K562 (cell line): Measurements from ENCODE around the gene NEDD4L. TPM values are rescaled to one million over a fixed set of nuclear protein-coding genes. Genes with fewer than 3 reads are reported as not detected.

Experiments
- TAF15 ChIP-seq: fragments of 200-400 bp; formaldehyde crosslinking; IDR thresholded peaks from 2 replicates; pipeline ENCODE4 v1.6.1; 2017; ENCODE audit warnings: mild to moderate bottlenecking, low read depth, low read length, moderate library complexity
- TSHZ1 ChIP-seq: fragments of 250-450 bp; sonication (Bioruptor Pico); IDR thresholded peaks from 2 replicates; pipeline ENCODE4 v1.4.0; 2020; ENCODE audit warnings: mild to moderate bottlenecking, moderate library complexity
- ZNF444 ChIP-seq: fragments of 250-450 bp; sonication (Bioruptor Pico); IDR thresholded peaks from 2 replicates; pipeline ENCODE4 v1.4.0; 2020; ENCODE audit warnings: mild to moderate bottlenecking, moderate library complexity
- polyA plus RNA-seq, 8 experiments: library from polyadenylated mRNA; depleted of rRNA in 4 of 8; stranded (reverse) in 5 of 8; unstranded in 3 of 8; fragments of >200 nt; fragmentation: Nextera tagmentation in 2 of 8; fragmentation: Illumina TruSeq in 1 of 8; extraction: Ambion mirVana in 2 of 8; extraction: Trizol in 1 of 8; gene quantifications; 2 replicates each; pipeline versions ENCODE4 v1.2.1 to v1.2.3, GENCODE V29; 2011 to 2014; ENCODE audit warnings: inconsistent platforms in 1 of 8, missing spikeins in 1 of 8
- total RNA-seq, 7 experiments: library from RNA; depleted of rRNA in 6 of 7; stranded (reverse); fragments of >200 nt in 6 of 7; fragmentation: Illumina TruSeq in 2 of 7; extraction: Trizol in 2 of 7; gene quantifications; 2 replicates each; pipeline versions ENCODE4 v1.2.1 to v1.2.3, GENCODE V29; 2011 to 2021; ENCODE audit warnings: low replicate concordance in 1 of 7
- TF ChIP-seq, protein P1 (sequence below), 2 experiments: IDR thresholded peaks; 2 replicates each; pipeline ENCODE4 v1.6.1; 2011; ENCODE audit warnings: borderline replicate concordance in 1 of 2, control low read depth in 1 of 2, low read depth in 1 of 2, low read length in 1 of 2, mild to moderate bottlenecking in 1 of 2, mixed read lengths in 1 of 2, moderate library complexity in 1 of 2; ENCODE audit not compliant: insufficient read depth in 1 of 2, insufficient read length in 1 of 2, poor library complexity in 1 of 2, severe bottlenecking in 1 of 2; ENCODE audit errors: extremely low read depth in 1 of 2

NEDD4L gene
- total and polyA plus RNA-seq, 9 of the 15 experiments (the other 6 are each of a cell fraction or from before 2014, with no cell fraction given), result 8.1 to 33.4 (median 19.9) TPM

- TF ChIP-seq TSHZ1 (CRISPR knock-in tag) (no peak), TAF15 (no peak), ZNF444 (CRISPR knock-in tag) (no peak)
- TF ChIP-seq, protein P1, sequence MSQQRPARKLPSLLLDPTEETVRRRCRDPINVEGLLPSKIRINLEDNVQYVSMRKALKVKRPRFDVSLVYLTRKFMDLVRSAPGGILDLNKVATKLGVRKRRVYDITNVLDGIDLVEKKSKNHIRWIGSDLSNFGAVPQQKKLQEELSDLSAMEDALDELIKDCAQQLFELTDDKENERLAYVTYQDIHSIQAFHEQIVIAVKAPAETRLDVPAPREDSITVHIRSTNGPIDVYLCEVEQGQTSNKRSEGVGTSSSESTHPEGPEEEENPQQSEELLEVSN (IDR thresholded peaks at IDR 0.05; ENCODE audit: borderline replicate concordance in 1 of 2, extremely low read depth in 1 of 2, insufficient read depth in 1 of 2, insufficient read length in 1 of 2, low read depth in 1 of 2, low read length in 1 of 2, poor library complexity in 1 of 2, severe bottlenecking in 1 of 2), result no peak
These were observed 44.1 kb downstream of the NEDD4L start (continued) for GRCh38 chr18:58087928-58088690.
